CD14-positive monocyte (primary cell): ENCODE data around the gene TCHP. TPM values are rescaled to one million over a fixed set of nuclear protein-coding genes. Genes with fewer than 3 reads are reported as not detected.

Source experiments
- DNase-seq, 3 donors: peaks; one replicate each; pipeline ENCODE4 v3.0.0-alpha.2; 2011 to 2022
- H2AFZ ChIP-seq: 2 replicates; pipeline ENCODE4 v1.6.0; 2012; ENCODE audit warnings: mild to moderate bottlenecking, low read depth, low read length, inconsistent platforms; ENCODE audit not compliant: insufficient read depth, poor library complexity, severe bottlenecking
- H3K27ac ChIP-seq, 2 donors: 1 replicate in 1 of 2; 2 replicates in 1 of 2; pipeline ENCODE4 v1.5.1; 2012 to 2013; ENCODE audit warnings: low read length in 2 of 2, control low read depth in 1 of 2, inconsistent platforms in 1 of 2, low read depth in 1 of 2, mild to moderate bottlenecking in 1 of 2
- H3K27me3 ChIP-seq, 2 donors: one replicate each; pipeline versions ENCODE4 v1.6.0 to v1.6.1; 2011 to 2013; ENCODE audit warnings: low read length in 2 of 2; ENCODE audit not compliant: control insufficient read depth in 2 of 2, insufficient read depth in 2 of 2
- H3K36me3 ChIP-seq, 2 donors: replicated peaks in 1 of 2; 1 replicate in 1 of 2; 2 replicates in 1 of 2; pipeline versions ENCODE4 v1.5.1 to v1.6.1; 2012 to 2013; ENCODE audit warnings: low read length in 2 of 2, control low read depth in 1 of 2, inconsistent platforms in 1 of 2, mild to moderate bottlenecking in 1 of 2; ENCODE audit not compliant: insufficient read depth in 2 of 2, control insufficient read depth in 1 of 2
- H3K4me1 ChIP-seq, 2 donors: 1 replicate in 1 of 2; 2 replicates in 1 of 2; pipeline versions ENCODE4 v1.5.1 to v1.6.1; 2012 to 2013; ENCODE audit warnings: low read length in 2 of 2, control low read depth in 1 of 2, inconsistent platforms in 1 of 2, mild to moderate bottlenecking in 1 of 2, moderate library complexity in 1 of 2; ENCODE audit not compliant: insufficient read depth in 2 of 2, control insufficient read depth in 1 of 2
- H3K4me2 ChIP-seq: replicated peaks from 2 replicates; pipeline ENCODE3; 2012; ENCODE audit warnings: low read length, moderate library complexity, mild to moderate bottlenecking; ENCODE audit not compliant: poor library complexity, severe bottlenecking; ENCODE audit errors: extremely low read depth
- H3K4me3 ChIP-seq, 3 experiments: fragments of 200-600 bp in 1 of 3; sonication (generic) in 1 of 3; replicated peaks in 1 of 3; 1 replicate in 2 of 3; 2 replicates in 1 of 3; pipeline ENCODE4 v1.5.1; 2011 to 2013; ENCODE audit warnings: low read length in 3 of 3, mild to moderate bottlenecking in 3 of 3, control low read depth in 2 of 3, low read depth in 2 of 3, inconsistent platforms in 1 of 3, moderate library complexity in 1 of 3
- H3K79me2 ChIP-seq: 2 replicates; pipeline ENCODE4 v1.6.0; 2012; ENCODE audit warnings: mild to moderate bottlenecking, control low read depth, inconsistent platforms, low read length, moderate library complexity; ENCODE audit not compliant: insufficient read depth
- H3K9ac ChIP-seq: 2 replicates; pipeline ENCODE4 v1.6.0; 2017; ENCODE audit warnings: low read length, mild to moderate bottlenecking; ENCODE audit not compliant: insufficient read depth, poor library complexity, severe bottlenecking
- H3K9me3 ChIP-seq, 2 donors: replicated peaks in 1 of 2; 1 replicate in 1 of 2; 2 replicates in 1 of 2; pipeline versions ENCODE4 v1.5.1 to v1.6.1; 2012 to 2013; ENCODE audit warnings: low read length in 2 of 2, control low read depth in 1 of 2; ENCODE audit not compliant: control insufficient read depth in 1 of 2, insufficient read depth in 1 of 2
- H4K20me1 ChIP-seq: 2 replicates; pipeline ENCODE4 v1.6.0; 2012; ENCODE audit warnings: mild to moderate bottlenecking, low read length, control low read depth, moderate library complexity; ENCODE audit not compliant: insufficient read depth
- H3K27ac Mint-ChIP-seq, 7 donors: one replicate each; pipeline ENCODE4 v1.8.0; 2020; ENCODE audit warnings: mild to moderate bottlenecking in 7 of 7, mixed read lengths in 7 of 7, moderate library complexity in 6 of 7, inconsistent platforms in 2 of 7
- H3K27me3 Mint-ChIP-seq, 3 donors: one replicate each; pipeline ENCODE4 v1.8.0; 2021 to 2022; ENCODE audit warnings: low read depth in 3 of 3, mild to moderate bottlenecking in 3 of 3, mixed read lengths in 3 of 3, moderate library complexity in 3 of 3, inconsistent platforms in 1 of 3
- H3K36me3 Mint-ChIP-seq, 2 donors: one replicate each; pipeline ENCODE4 v1.8.0; 2020; ENCODE audit warnings: mixed read lengths in 2 of 2, inconsistent platforms in 1 of 2, mild to moderate bottlenecking in 1 of 2
- H3K4me1 Mint-ChIP-seq: one replicate; pipeline ENCODE4 v1.8.0; 2020; ENCODE audit warnings: mild to moderate bottlenecking, mixed read lengths
- H3K4me3 Mint-ChIP-seq, 2 donors: one replicate each; pipeline ENCODE4 v1.8.0; 2020; ENCODE audit warnings: mild to moderate bottlenecking in 2 of 2, mixed read lengths in 2 of 2, moderate library complexity in 1 of 2
- H3K9me3 Mint-ChIP-seq, 7 donors: one replicate each; pipeline ENCODE4 v1.8.0; 2020 to 2022; ENCODE audit warnings: mixed read lengths in 7 of 7, mild to moderate bottlenecking in 6 of 7, moderate library complexity in 6 of 7, inconsistent platforms in 2 of 7
- WGBS: methylation state at CpG from one replicate; pipeline ENCODE4 v1.1.5; 2013; ENCODE audit warnings: missing lambda C conversion rate; ENCODE audit not compliant: insufficient coverage; 5-methylcytosine and 5-hydroxymethylcytosine counted together
- intact Hi-C, 2 donors: fragments of 100-400 bp; cut with micrococcal nuclease; formaldehyde crosslinking; loops; one replicate each; pipeline versions ENCODE4 v1.15.0 to v1.15.1; 2023
- polyA plus RNA-seq, 3 donors: library from polyadenylated mRNA; depleted of rRNA in 1 of 3; unstranded in 2 of 3; stranded (reverse) in 1 of 3; fragments of 300-500 nt in 2 of 3; fragments of >200 nt in 1 of 3; fragmentation: Illumina TruSeq in 2 of 3; gene quantifications; 1 replicate in 2 of 3; 2 replicates in 1 of 3; pipeline ENCODE4 v1.2.3, GENCODE V29; 2012 to 2021
- TF ChIP-seq, protein P1 (sequence below): fragments of 200-600 bp; IDR thresholded peaks from one replicate; pipeline ENCODE4 v1.8.0; 2022; ENCODE audit warnings: antibody characterized with exemption, mild to moderate bottlenecking

The TCHP gene
- polyA plus RNA-seq, 3 donors: 2.6 to 24.5 (median 7.3) TPM

- no peak overlapping the region for H3K9ac ChIP-seq
- Mint-ChIP-seq H3K4me1 (peaks cover 40% of the 10 kb centered on the region), H3K4me3 (peak overlapping the region in 1 of 2 donors; percentile 46), H3K27ac (peak overlapping the region; percentile 81 to 93 (median 91)), H3K27me3 (peaks cover 0 to 3% (median 2%) of the 10 kb centered on the region in 3 donors), H3K36me3 (peaks cover 76 to 93% of the 10 kb centered on the region in 2 donors), H3K9me3 (no peaks in the 10 kb centered on the region)
- peak overlapping the region; percentile 5 to 63 for H3K27ac ChIP-seq
- H3K79me2 ChIP-seq: peaks cover 39% of the 10 kb centered on the region
- H3K4me3 ChIP-seq: peak overlapping the region in 1 of 3 experiments; percentile 0
- no peaks in the 10 kb centered on the region for H3K27me3 ChIP-seq
- WGBS: 22% methylated on average over 1 of the region's 3 CpGs
- intact Hi-C loops: no loop called here
- no peaks in the 10 kb centered on the region for H3K9me3 ChIP-seq
- H3K4me1 ChIP-seq: peaks cover 35 to 40% of the 10 kb centered on the region in 2 donors
- peaks cover 95% of the 10 kb centered on the region for H4K20me1 ChIP-seq
- no peak overlapping the region for H2AFZ ChIP-seq
- peak; percentile 25 to 32 (median 26) for DNase-seq
- H3K4me2 ChIP-seq: peak overlapping the region; percentile 22
- TF ChIP-seq, protein P1, sequence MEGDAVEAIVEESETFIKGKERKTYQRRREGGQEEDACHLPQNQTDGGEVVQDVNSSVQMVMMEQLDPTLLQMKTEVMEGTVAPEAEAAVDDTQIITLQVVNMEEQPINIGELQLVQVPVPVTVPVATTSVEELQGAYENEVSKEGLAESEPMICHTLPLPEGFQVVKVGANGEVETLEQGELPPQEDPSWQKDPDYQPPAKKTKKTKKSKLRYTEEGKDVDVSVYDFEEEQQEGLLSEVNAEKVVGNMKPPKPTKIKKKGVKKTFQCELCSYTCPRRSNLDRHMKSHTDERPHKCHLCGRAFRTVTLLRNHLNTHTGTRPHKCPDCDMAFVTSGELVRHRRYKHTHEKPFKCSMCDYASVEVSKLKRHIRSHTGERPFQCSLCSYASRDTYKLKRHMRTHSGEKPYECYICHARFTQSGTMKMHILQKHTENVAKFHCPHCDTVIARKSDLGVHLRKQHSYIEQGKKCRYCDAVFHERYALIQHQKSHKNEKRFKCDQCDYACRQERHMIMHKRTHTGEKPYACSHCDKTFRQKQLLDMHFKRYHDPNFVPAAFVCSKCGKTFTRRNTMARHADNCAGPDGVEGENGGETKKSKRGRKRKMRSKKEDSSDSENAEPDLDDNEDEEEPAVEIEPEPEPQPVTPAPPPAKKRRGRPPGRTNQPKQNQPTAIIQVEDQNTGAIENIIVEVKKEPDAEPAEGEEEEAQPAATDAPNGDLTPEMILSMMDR: no peak
- H3K36me3 ChIP-seq: peaks cover 74 to 88% of the 10 kb centered on the region in 2 donors
Measured at GRCh38 chr12:109947521-109947920, 47.4 kb downstream of the TCHP start.

- H3K27ac Mint-ChIP-seq: peak overlapping the region; percentile 25 to 91 (median 80)
- Histone ChIP-seq H3K36me3 (peaks cover 78 to 88% of the 10 kb centered on the region in 2 donors), H3K79me2 (peaks cover 42% of the 10 kb centered on the region), H3K9ac (no peak overlapping the region), H3K4me2 (no peak overlapping the region), H3K4me1 (peaks cover 38 to 45% of the 10 kb centered on the region in 2 donors), H3K9me3 (no peaks in the 10 kb centered on the region), H3K27ac (peak overlapping the region in 1 of 2 donors; percentile 63), H3K4me3 (no peak overlapping the region), H2AFZ (no peak overlapping the region), H4K20me1 (peaks cover 100% of the 10 kb centered on the region), H3K27me3 (no peaks in the 10 kb centered on the region)
- DNase-seq: no peak
- intact Hi-C loops: no loop called here
- peaks cover 0 to 3% (median 2%) of the 10 kb centered on the region in 3 donors for H3K27me3 Mint-ChIP-seq
- H3K4me1 Mint-ChIP-seq: peaks cover 47% of the 10 kb centered on the region
- H3K4me3 Mint-ChIP-seq: no peak overlapping the region
- no peaks in the 10 kb centered on the region for H3K9me3 Mint-ChIP-seq
- TF ChIP-seq, protein P1: no peak
- WGBS: no CpG with 5 or more reads among the region's 4 CpGs
- peaks cover 77 to 93% of the 10 kb centered on the region in 2 donors for H3K36me3 Mint-ChIP-seq
Measured at GRCh38 chr12:109948368-109948767, 48.3 kb downstream of the TCHP start.
